ENCODE measurements around the gene EP400.

DNA sequence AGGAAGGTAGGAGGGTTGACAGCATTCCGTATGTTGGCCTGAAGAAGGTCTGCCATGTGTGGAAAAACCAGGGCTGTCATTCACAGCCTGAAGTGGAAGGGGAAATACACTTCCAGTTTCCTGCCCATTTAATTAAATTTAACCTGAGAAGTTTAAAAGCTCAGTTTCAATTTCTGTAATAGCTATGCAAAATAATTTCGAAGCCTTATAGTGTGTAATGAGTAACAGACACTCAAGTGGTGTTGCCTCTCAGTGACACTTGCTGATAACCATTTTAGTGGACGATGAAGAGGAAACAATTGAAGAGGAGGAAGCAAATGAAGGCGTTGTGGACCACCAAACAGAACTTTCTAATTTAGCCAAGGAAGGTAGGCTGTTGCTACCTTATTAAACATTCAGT is 44.8 kb downstream of the EP400 start:
- TF ChIP-seq PAX5 (IDR thresholded peaks at IDR 0.05; ENCODE audit: insufficient read depth, low read length, severe bottlenecking), result no peak
- no peak for TF ChIP-seq POLR2A (IDR thresholded peaks at IDR 0.05; ENCODE audit: low read depth, low read length)
- no peak for TF ChIP-seq SPI1 (IDR thresholded peaks at IDR 0.05; ENCODE audit: low read depth, low read length)
- no peak for TF ChIP-seq POLR2AphosphoS5 (IDR thresholded peaks at IDR 0.05; ENCODE audit: low read depth, low read length)
- no peak for TF ChIP-seq POU2F2 (IDR thresholded peaks at IDR 0.05; ENCODE audit: low read depth, low read length)
- TF ChIP-seq TAF1 (IDR thresholded peaks at IDR 0.05; ENCODE audit: low read depth, low read length), result no peak

Measured in GM12891 (cell line).